SIG-M5 treated with dmso at 0.1 percent for 504 hours (cell line): ENCODE results near the gene ELAVL4.

Experiments
- DNase-seq: peaks from one replicate; lab custom pipeline; 2025; ENCODE audit not compliant: unreplicated experiment; lab: John Stamatoyannopoulos, UW

ELAVL4 gene

GRCh38 chr1:50246869-50247268, 138.1 kb downstream of the ELAVL4 start:
- no peak for DNase-seq

GRCh38 chr1:50251702-50252101, 143.0 kb downstream of the ELAVL4 start:
- no peak for DNase-seq

GRCh38 chr1:50252196-50252595, 143.5 kb downstream of the ELAVL4 start:
- no peak for DNase-seq
